OCI-LY7 (cell line): ENCODE data around the gene NAPB. TPM values are rescaled to one million over a fixed set of nuclear protein-coding genes. Genes with fewer than 3 reads are reported as not detected.

Experiments
- BruUV-seq: library from RNA; stranded (reverse); fragments of 400-500 nt; replicated peaks from 2 replicates; lab custom pipeline; 2021; lab: Mats Ljungman, UMichigan
- CTCF ChIA-PET: fragments of 300-600 bp; sonication (Branson Sonifier 250); formaldehyde crosslinking; loops from one replicate; lab custom pipeline; 2022; ENCODE audit warnings: antibody characterized with exemption; ENCODE audit not compliant: unreplicated experiment; lab: Charles Lee
- POLR2A ChIA-PET: fragments of 300-600 bp; sonication (Branson Sonifier 250); formaldehyde crosslinking; loops from one replicate; lab custom pipeline; 2022; ENCODE audit warnings: antibody characterized with exemption; lab: Charles Lee
- DNase-seq: peaks from one replicate; pipeline ENCODE4 v3.0.0-alpha.2; 2015; ENCODE audit warnings: low spot score
- H2AFZ ChIP-seq: fragments of 200-600 bp; sonication (generic), shearing (Covaris generic); 2 replicates; pipeline ENCODE4 v1.6.1; 2014; ENCODE audit warnings: mild to moderate bottlenecking, antibody characterized with exemption, low read length, moderate library complexity
- H3K27ac ChIP-seq: fragments of 200-600 bp; sonication (generic); 2 replicates; pipeline ENCODE4 v1.5.1; 2014; ENCODE audit warnings: mixed run types, low read depth, mild to moderate bottlenecking, moderate library complexity, low read length, inconsistent platforms; ENCODE audit not compliant: poor library complexity, severe bottlenecking
- H3K36me3 ChIP-seq: fragments of 200-600 bp; sonication (generic); 2 replicates; pipeline ENCODE4 v1.6.1; 2014; ENCODE audit warnings: mild to moderate bottlenecking, antibody characterized with exemption, low read length, moderate library complexity, mixed read lengths; ENCODE audit not compliant: insufficient read depth
- H3K4me1 ChIP-seq: fragments of 200-600 bp; sonication (generic); 2 replicates; pipeline ENCODE4 v1.5.1; 2014; ENCODE audit warnings: mild to moderate bottlenecking, low read length; ENCODE audit not compliant: insufficient read depth, poor library complexity, severe bottlenecking
- H3K4me2 ChIP-seq: fragments of 200-600 bp; sonication (generic); 2 replicates; pipeline ENCODE4 v1.6.1; 2014; ENCODE audit warnings: mild to moderate bottlenecking, low read length
- H3K4me3 ChIP-seq: fragments of 200-600 bp; sonication (generic); 2 replicates; pipeline ENCODE4 v1.5.1; 2014; ENCODE audit warnings: mild to moderate bottlenecking, low read depth, low read length; ENCODE audit not compliant: poor library complexity, severe bottlenecking
- H3K79me2 ChIP-seq: fragments of 200-600 bp; sonication (generic); 2 replicates; pipeline ENCODE4 v1.6.1; 2016; ENCODE audit warnings: low read depth, mild to moderate bottlenecking, low read length, moderate library complexity, mixed read lengths; ENCODE audit not compliant: insufficient read depth
- H3K9me2 ChIP-seq: fragments of 200-600 bp; sonication (generic); 2 replicates; pipeline ENCODE4 v1.6.1; 2016; ENCODE audit warnings: mild to moderate bottlenecking, low read length, mixed read lengths; ENCODE audit not compliant: insufficient read depth
- H3K9me3 ChIP-seq: fragments of 200-600 bp; sonication (generic); 2 replicates; pipeline ENCODE4 v1.6.1; 2014; ENCODE audit warnings: mild to moderate bottlenecking, mixed run types, low read length, mixed read lengths
- H4K20me1 ChIP-seq: fragments of 200-600 bp; sonication (generic); 2 replicates; pipeline ENCODE4 v1.6.1; 2014; ENCODE audit warnings: mild to moderate bottlenecking, antibody characterized with exemption, low read length, moderate library complexity, mixed read lengths; ENCODE audit not compliant: insufficient read depth
- CTCF ChIP-seq: fragments of 200-600 bp; sonication (generic); conservative IDR thresholded peaks from 2 replicates; pipeline ENCODE4 v1.5.1; 2014; ENCODE audit warnings: mild to moderate bottlenecking, antibody characterized with exemption, low read length, moderate library complexity, mixed read lengths
- EZH2phosphoT487 ChIP-seq: fragments of 200-600 bp; sonication (generic); IDR thresholded peaks from 2 replicates; pipeline ENCODE4 v1.6.1; 2018; ENCODE audit warnings: low read depth, borderline replicate concordance, mild to moderate bottlenecking, mixed run types, antibody characterized with exemption, low read length, moderate library complexity, mixed read lengths
- intact Hi-C: fragments of 100-400 bp; cut with micrococcal nuclease; formaldehyde crosslinking; loops from one replicate; pipeline ENCODE4 v1.10.0; 2022; ENCODE audit not compliant: unreplicated experiment
- total RNA-seq, 2 experiments: library from RNA; depleted of rRNA in 1 of 2; stranded (reverse); fragments of >200 nt in 1 of 2; shearing (Covaris generic) in 1 of 2; gene quantifications; 2 replicates each; pipeline ENCODE4 v1.2.3, GENCODE V29; 2014 to 2022

NAPB gene
- total RNA-seq, 2 experiments from 2014 or later: 9.3 to 12.1 TPM

DNA sequence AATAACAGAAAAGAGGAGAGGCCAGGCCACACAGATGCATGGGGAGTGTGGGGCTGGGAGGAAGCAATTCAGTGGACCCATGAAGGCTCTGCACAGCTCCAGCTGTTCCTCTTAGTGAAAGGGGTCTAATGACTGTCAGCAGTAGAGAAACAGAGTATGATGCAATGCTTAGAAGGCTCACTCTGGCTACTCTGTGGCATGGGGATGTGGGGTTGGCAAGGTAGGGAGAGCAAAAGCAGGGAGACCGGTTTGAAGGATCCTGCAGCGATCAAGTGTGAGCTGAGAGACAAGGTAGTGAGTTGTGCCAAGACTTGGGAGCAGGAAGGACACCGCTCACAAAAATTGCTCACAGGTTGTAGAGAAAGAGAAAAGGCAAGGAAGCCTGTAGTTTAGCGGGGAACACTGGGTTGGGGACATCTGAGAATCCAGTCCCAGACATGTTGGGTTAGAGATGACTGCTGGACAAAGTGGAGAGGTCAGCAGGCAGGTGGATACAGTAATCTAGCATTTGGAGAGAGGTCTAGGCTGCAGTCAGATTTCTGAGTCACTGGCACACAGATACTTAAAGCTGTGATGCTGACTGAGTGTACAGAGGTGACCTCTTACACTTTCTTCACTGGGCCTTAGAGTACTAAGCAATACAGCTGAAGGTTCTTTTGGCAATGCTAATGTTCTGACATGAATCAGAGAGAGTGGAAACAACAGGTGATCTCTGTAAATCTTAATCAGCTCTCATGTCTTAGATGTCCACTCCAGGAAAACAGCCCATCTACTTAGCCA, 27.1 kb downstream of the NAPB start:
- no TSS peak for BruUV-seq
- Histone ChIP-seq H3K4me1 (peaks cover 32% of the 10 kb centered on the region), H3K79me2 (no peaks in the 10 kb centered on the region), H3K4me3 (no peak overlapping the region), H4K20me1 (no peaks in the 10 kb centered on the region), H3K9me2 (no peaks in the 10 kb centered on the region), H3K27ac (no peak overlapping the region), H3K36me3 (peaks cover 51% of the 10 kb centered on the region), H3K9me3 (no peaks in the 10 kb centered on the region), H3K4me2 (no peak overlapping the region), H2AFZ (no peak overlapping the region)
- intact Hi-C loops: no loop called here
- no peak for DNase-seq
- ChIA-PET CTCF (interaction anchor here (0.5 kb wide), 1 partner anchor 53 kb away, joined by 3 read pairs; no protein-coding TSS in a partner anchor), POLR2A (no interaction called here)
- no peak for TF ChIP-seq EZH2phosphoT487
- no peak for TF ChIP-seq CTCF

DNA sequence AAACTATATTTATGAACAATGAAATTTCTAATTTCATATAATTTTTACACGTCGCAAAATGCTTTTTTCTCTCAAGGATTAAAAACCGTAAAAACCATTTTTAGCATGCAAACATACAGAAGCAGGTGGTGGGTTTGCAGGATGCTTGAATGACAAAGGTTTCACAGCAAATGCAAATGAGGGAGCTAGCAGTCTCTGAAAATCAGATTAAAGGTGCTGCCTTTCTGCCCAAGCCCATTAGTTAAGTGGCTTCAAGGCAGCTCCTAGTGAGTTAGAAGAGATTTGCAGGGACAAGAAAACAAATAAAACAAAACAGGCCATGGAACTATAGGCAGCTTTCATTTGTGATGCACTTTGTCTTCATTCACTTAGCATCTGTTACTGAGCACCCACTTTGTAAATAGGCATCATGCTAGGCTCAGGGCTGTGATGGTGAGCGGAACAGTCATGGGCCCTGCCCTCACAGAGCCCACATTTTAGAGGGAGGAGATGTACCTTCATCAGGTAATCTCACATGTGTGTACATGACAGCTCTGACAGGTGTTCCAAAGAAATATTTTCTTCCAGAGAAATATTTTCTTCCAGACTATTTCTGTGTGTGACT, 29.5 kb downstream of the NAPB start:
- ChIA-PET CTCF (interaction anchor here (0.9 to 1.4 kb wide), 3 partner anchors 28 to 42 kb away, joined by 3 to 5 read pairs (median 4); partner anchors contain the start of gene NAPB), POLR2A (interaction anchor here (0.9 to 2.2 kb wide), 12 partner anchors 12 to 41 kb away, joined by 3 to 18 read pairs (median 4); partner anchors contain the start of genes NAPB and NXT1)
- H3K9me3 ChIP-seq: 0 out of 2 replicates have a peak, but pooled peaks cover 7% of the 10 kb centered on the region
- peaks cover 75% of the 10 kb centered on the region for H3K36me3 ChIP-seq
- BruUV-seq: no TSS peak
- no peaks in the 10 kb centered on the region for H3K9me2 ChIP-seq
- no peaks in the 10 kb centered on the region; the same call in 1 of the 2 replicates for H4K20me1 ChIP-seq
- H3K4me1 ChIP-seq: peaks cover 32% of the 10 kb centered on the region
- H3K79me2 ChIP-seq: no peaks in the 10 kb centered on the region
- no peak overlapping the region for H2AFZ ChIP-seq
- H3K4me2 ChIP-seq: peak overlapping the region; percentile 57
- peak; percentile 57 for DNase-seq
- intact Hi-C loops: no loop called here
- H3K4me3 ChIP-seq: peak overlapping the region; percentile 13
- TF ChIP-seq CTCF (no peak), EZH2phosphoT487 (no peak)
- H3K27ac ChIP-seq: peak overlapping the region; percentile 62
